ENCODE results near the gene KPNA5. TPM values are rescaled to one million over a fixed set of nuclear protein-coding genes. Genes with fewer than 3 reads are reported as not detected.

KPNA5 gene
- total and polyA plus RNA-seq, 2 of the 13 experiments (the other 11 are each of a cell fraction or from before 2014, with no cell fraction given): 5.3 to 13.0 TPM

Other genes with a start within 250 kb of the KPNA5 start
- gene CALHM6, start 219.8 kb upstream of the KPNA5 start, total RNA-seq (2016; rRNA removed; fragmentation: Illumina TruSeq; extraction: Trizol): not detected in 2 replicates
- not detected in 2 replicates for gene CALHM6, start 219.8 kb upstream of the KPNA5 start, polyA plus RNA-seq (2011; rRNA removed)
- not detected in 2 replicates for gene CALHM5, start 169.6 kb upstream of the KPNA5 start, total RNA-seq (2016; rRNA removed; fragmentation: Illumina TruSeq; extraction: Trizol)
- not detected in 2 replicates for gene CALHM5, start 169.6 kb upstream of the KPNA5 start, polyA plus RNA-seq (2011; rRNA removed)
- not detected in 2 replicates for gene TRAPPC3L, start 135.5 kb upstream of the KPNA5 start, total RNA-seq (2016; rRNA removed; fragmentation: Illumina TruSeq; extraction: Trizol)
- not detected in 2 replicates for gene TRAPPC3L, start 135.5 kb upstream of the KPNA5 start, polyA plus RNA-seq (2011; rRNA removed)
- not detected in 2 replicates for gene CALHM4, start 127.5 kb upstream of the KPNA5 start, total RNA-seq (2016; rRNA removed; fragmentation: Illumina TruSeq; extraction: Trizol)
- gene CALHM4, start 127.5 kb upstream of the KPNA5 start, polyA plus RNA-seq (2011; rRNA removed): not detected in 2 replicates
- gene RWDD1, start 109.7 kb upstream of the KPNA5 start, total RNA-seq (2016; rRNA removed; fragmentation: Illumina TruSeq; extraction: Trizol): 67.1 and 90.5 TPM in 2 replicates
- gene RWDD1, start 109.7 kb upstream of the KPNA5 start, polyA plus RNA-seq (2011; rRNA removed): 20.9 and 27.4 TPM in 2 replicates
- 0.14 and 0.40 TPM in 2 replicates for gene RSPH4A, start 64.7 kb upstream of the KPNA5 start, total RNA-seq (2016; rRNA removed; fragmentation: Illumina TruSeq; extraction: Trizol)
- gene RSPH4A, start 64.7 kb upstream of the KPNA5 start, polyA plus RNA-seq (2011; rRNA removed): 0.08 and 0.24 TPM in 2 replicates
- gene ZUP1, start 12.4 kb upstream of the KPNA5 start, total RNA-seq (2016; rRNA removed; fragmentation: Illumina TruSeq; extraction: Trizol): 29.3 and 40.3 TPM in 2 replicates
- gene ZUP1, start 12.4 kb upstream of the KPNA5 start, polyA plus RNA-seq (2011; rRNA removed): 11.1 and 12.5 TPM in 2 replicates
- not detected in 2 replicates for gene FAM162B, start 84.5 kb downstream of the KPNA5 start, total RNA-seq (2016; rRNA removed; fragmentation: Illumina TruSeq; extraction: Trizol)
- gene FAM162B, start 84.5 kb downstream of the KPNA5 start, polyA plus RNA-seq (2011; rRNA removed): 0.17 TPM in 1 of 2 replicates, not detected in the other
- not detected in 2 replicates for gene GPRC6A, start 147.9 kb downstream of the KPNA5 start, total RNA-seq (2016; rRNA removed; fragmentation: Illumina TruSeq; extraction: Trizol)
- not detected in 2 replicates for gene GPRC6A, start 147.9 kb downstream of the KPNA5 start, polyA plus RNA-seq (2011; rRNA removed)
- gene RFX6, start 196.0 kb downstream of the KPNA5 start, total RNA-seq (2016; rRNA removed; fragmentation: Illumina TruSeq; extraction: Trizol): not detected in 2 replicates
- gene RFX6, start 196.0 kb downstream of the KPNA5 start, polyA plus RNA-seq (2011; rRNA removed): 0.04 TPM in 1 of 2 replicates, not detected in the other